ENCODE data around the gene PARP8.

- TF ChIP-seq STAT6 (CRISPR knock-in tag; conservative IDR thresholded peaks at IDR 0.05; ENCODE audit: low read depth) (no peak), ZNF121 (CRISPR knock-in tag; IDR thresholded peaks at IDR 0.05) (no peak), ATF2 (CRISPR knock-in tag; IDR thresholded peaks at IDR 0.05; ENCODE audit: borderline replicate concordance, low read depth) (no peak), CTCF (IDR thresholded peaks at IDR 0.05) (no peak), MAX (CRISPR knock-in tag; IDR thresholded peaks at IDR 0.05) (no peak), NFYB (CRISPR knock-in tag; conservative IDR thresholded peaks at IDR 0.05; ENCODE audit: low read depth) (no peak), ATF6 (CRISPR knock-in tag; IDR thresholded peaks at IDR 0.05) (no peak), JUN (CRISPR knock-in tag; IDR thresholded peaks at IDR 0.05) (no peak), JAZF1 (CRISPR knock-in tag; IDR thresholded peaks at IDR 0.05) (no peak), MLX (CRISPR knock-in tag; IDR thresholded peaks at IDR 0.05) (no peak)
Observed at GRCh38 chr5:50836356-50836755, 169.9 kb downstream of the PARP8 start.

Data from WTC11 (cell line).